GM13977 (cell line): ENCODE data around the gene USP11.

ENCODE experiments used
- DNase-seq: peaks from one replicate; pipeline ENCODE4 v3.0.0; 2012; ENCODE audit warnings: low spot score
- CTCF ChIP-seq: IDR thresholded peaks from 2 replicates; pipeline ENCODE4 v1.5.1; 2012; ENCODE audit warnings: mild to moderate bottlenecking, control low read depth; ENCODE audit not compliant: insufficient read depth; ENCODE audit errors: extremely low read depth, missing control alignments
- in situ Hi-C: fragments of 300-500 bp; cut with MboI; formaldehyde crosslinking; loops from one replicate; pipeline ENCODE4 v1.12.0; 2022; ENCODE audit warnings: low sequenced_read_pairs, low pct_unique_long_range_greater_than_20kb, mixed read lengths, inconsistent platforms; ENCODE audit not compliant: unreplicated experiment

Gene USP11

DNA sequence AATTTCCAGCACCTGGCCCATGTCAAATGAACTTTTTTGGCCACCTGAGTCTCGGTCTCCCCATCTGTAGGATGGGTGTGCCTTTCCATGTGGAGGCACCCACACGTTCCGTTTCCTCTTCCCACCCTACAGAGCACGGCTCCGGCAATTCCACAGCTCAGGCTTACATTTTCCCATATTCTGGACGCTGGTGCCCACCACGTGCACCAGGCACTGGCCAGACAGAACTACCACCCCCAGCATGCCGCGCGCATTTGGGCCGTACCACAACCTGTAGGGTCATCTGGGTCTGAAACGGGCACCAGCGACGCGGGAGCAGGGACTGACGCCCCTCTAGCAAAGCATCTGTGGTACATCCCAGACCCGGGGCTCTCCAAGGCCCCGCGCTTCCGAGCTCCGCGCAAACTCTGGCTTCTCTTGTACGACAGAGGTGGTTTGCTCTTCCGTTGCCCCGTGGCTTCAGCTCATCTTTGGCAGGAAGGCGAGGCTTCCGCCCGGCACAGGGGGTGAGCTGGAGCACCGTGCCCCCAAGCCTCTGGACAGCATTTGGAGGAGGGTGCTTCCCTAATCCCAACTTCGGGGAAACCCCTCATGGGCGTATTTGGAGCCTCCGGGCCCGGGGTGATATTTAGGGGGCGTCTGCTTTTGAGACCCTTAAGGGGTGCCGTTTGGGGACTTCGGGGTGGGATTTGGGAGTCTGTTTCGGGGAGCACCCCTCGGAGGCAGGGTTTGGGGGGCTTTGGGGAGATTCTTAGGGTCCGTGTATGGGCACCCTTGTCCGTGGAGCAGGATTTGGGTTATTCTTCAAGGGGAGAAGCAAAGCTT, 42.2 kb upstream of the USP11 start:
- no peak for TF ChIP-seq CTCF
- peak; percentile 90 for DNase-seq
- in situ Hi-C loops: loop anchor here (25.0 kb wide), 1 partner anchor 322 kb away; no protein-coding TSS in a partner anchor

DNA sequence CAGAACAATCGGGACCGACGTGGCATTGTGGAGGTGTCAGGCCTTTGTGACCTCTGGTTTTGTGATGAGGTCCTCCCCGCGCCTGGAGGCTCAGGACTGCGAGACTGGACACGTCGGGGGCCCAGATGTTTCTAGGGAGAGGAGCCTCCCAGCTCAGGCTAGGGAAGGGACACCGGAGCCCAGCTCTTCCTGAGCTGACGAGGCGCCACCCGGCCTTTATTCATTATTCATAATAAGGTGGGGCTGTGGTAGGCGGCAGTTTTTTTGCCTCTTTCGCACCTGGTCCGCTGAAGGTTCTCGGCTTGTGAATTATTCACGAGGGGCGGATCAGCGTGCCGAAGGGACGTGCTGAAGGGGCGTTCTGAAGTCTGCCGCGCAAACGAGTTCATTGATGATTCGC, 41.5 kb upstream of the USP11 start:
- TF ChIP-seq CTCF: no peak
- in situ Hi-C loops: loop anchor here (25.0 kb wide), 1 partner anchor 321 kb away; no protein-coding TSS in a partner anchor
- DNase-seq: no peak

- no peak for DNase-seq
- TF ChIP-seq CTCF: no peak
- in situ Hi-C loops: loop anchor here (25.0 kb wide), 1 partner anchor 320 kb away; no protein-coding TSS in a partner anchor
Measured at GRCh38 chrX:47191806-47192401, 40.9 kb upstream of the USP11 start.

GRCh38 chrX:47193475-47194193, 39.2 kb upstream of the USP11 start, which contains the start of gene UBA1:
Gene UBA1, plus strand, starts transcription at chrX:47193829. Its CDS starts 4,974 bp downstream, at chrX:47198803.
- peak; percentile 95 for DNase-seq
- peak; percentile 83 for TF ChIP-seq CTCF
- in situ Hi-C loops: loop anchor here (25.0 kb wide), 1 partner anchor 319 kb away; no protein-coding TSS in a partner anchor

GRCh38 chrX:47194194-47194787, 38.5 kb upstream of the USP11 start:
- TF ChIP-seq CTCF: no peak
- in situ Hi-C loops: loop anchor here (25.0 kb wide), 1 partner anchor 318 kb away; no protein-coding TSS in a partner anchor
- DNase-seq: no peak

GRCh38 chrX:47196098-47196497, 36.7 kb upstream of the USP11 start:
- no peak for TF ChIP-seq CTCF
- no peak for DNase-seq
- in situ Hi-C loops: loop anchor here (25.0 kb wide), 1 partner anchor 316 kb away; no protein-coding TSS in a partner anchor
